Breast epithelium (tissue), 4 donors: ENCODE data around the gene CD2BP2. TPM values are rescaled to one million over a fixed set of nuclear protein-coding genes. Genes with fewer than 3 reads are reported as not detected.
A peak's percentile ranks its signal among the peaks of the same experiment; 100 is the strongest.

Source experiments
- DNase-seq, 2 donors: peaks; one replicate each; pipeline ENCODE4 v3.0.0-alpha.2; 2019; ENCODE audit warnings: low spot score in 2 of 2
- H3K27ac ChIP-seq, 2 donors: fragments of 200-600 bp; sonication (generic) in 1 of 2; one replicate each; pipeline ENCODE4 v1.5.1; 2016 to 2019; ENCODE audit warnings: mild to moderate bottlenecking in 1 of 2
- H3K27me3 ChIP-seq, 2 donors: fragments of 200-600 bp; sonication (generic) in 1 of 2; one replicate each; pipeline versions ENCODE4 v1.5.1 to v1.6.0; 2017 to 2019; ENCODE audit warnings: control low read depth in 1 of 2, mild to moderate bottlenecking in 1 of 2
- H3K36me3 ChIP-seq: fragments of 200-600 bp; one replicate; pipeline ENCODE4 v1.5.1; 2019
- H3K4me1 ChIP-seq, 2 donors: fragments of 200-600 bp; sonication (generic); one replicate each; pipeline ENCODE4 v1.5.1; 2016 to 2019; ENCODE audit warnings: control low read depth in 1 of 2
- H3K4me3 ChIP-seq, 3 donors: fragments of 200-600 bp; sonication (generic); 1 replicate in 2 of 3; 2 replicates in 1 of 3; pipeline ENCODE4 v1.5.1; 2016 to 2019; ENCODE audit warnings: mild to moderate bottlenecking in 3 of 3, moderate library complexity in 2 of 3
- H3K9me3 ChIP-seq, 2 donors: fragments of 200-600 bp; sonication (generic) in 1 of 2; one replicate each; pipeline ENCODE4 v1.5.1; 2016 to 2019; ENCODE audit warnings: control low read depth in 1 of 2
- POLR2A ChIP-seq: fragments of 450-650 bp; IDR thresholded peaks from one replicate; pipeline ENCODE4 v1.6.1; 2016; ENCODE audit warnings: antibody characterized with exemption, mild to moderate bottlenecking, moderate library complexity
- POLR2AphosphoS5 ChIP-seq, 3 donors: sonication (generic); formaldehyde crosslinking; IDR thresholded peaks; one replicate each; pipeline ENCODE4 v1.6.1; 2017; ENCODE audit warnings: antibody characterized with exemption in 3 of 3
- intact Hi-C: fragments of 100-400 bp; cut with DNase I; formaldehyde crosslinking; loops from one replicate; pipeline ENCODE4 v1.15.1; 2023; ENCODE audit warnings: low total_unique reads
- total RNA-seq, 3 donors: library from RNA; depleted of rRNA; stranded (reverse); fragments of >200 nt; gene quantifications; one replicate each; pipeline ENCODE4 v1.1.0, GENCODE V29; 2016
- TF ChIP-seq, protein P1 (sequence below), 3 donors: fragments of 450-650 bp; IDR thresholded peaks; one replicate each; pipeline ENCODE4 v1.5.1; 2016 to 2017; ENCODE audit warnings: antibody characterized with exemption in 3 of 3, mild to moderate bottlenecking in 3 of 3, moderate library complexity in 3 of 3

CD2BP2 gene
- total RNA-seq, 3 donors from 2014 or later, result 26.2 to 47.2 (median 38.3) TPM

DNA sequence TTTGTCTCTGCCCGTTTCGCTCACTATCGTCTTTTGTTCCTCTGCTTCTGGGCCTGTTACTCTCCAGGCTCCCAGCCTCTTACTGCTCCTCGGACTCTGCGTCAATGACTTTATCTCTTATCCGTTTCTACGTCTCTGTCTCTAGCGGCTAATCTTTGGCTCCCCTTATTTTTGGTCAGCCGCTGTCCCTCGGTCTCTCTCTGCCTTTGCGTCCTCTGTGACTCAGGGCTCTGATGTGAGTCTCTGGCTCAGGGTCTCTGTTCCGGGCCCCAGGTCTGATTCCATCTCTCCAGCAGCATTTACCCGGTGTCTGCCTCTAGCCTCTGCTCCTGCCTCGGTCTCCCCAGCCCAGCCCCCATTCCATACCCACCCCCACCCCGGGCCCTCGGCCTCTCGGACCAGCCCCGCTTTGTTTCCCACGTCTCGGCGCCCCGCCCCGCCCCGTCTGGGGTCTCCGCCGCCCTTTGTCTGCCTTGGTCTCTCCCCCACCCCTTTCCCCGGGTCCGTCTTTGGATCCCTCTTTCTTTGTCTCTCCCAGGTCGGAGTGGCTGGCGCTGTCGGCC, 39.6 kb upstream of the CD2BP2 start:
- H3K9me3 ChIP-seq, result no peaks in the 10 kb centered on the region
- no peaks in the 10 kb centered on the region for H3K27me3 ChIP-seq
- H3K27ac ChIP-seq, result peak overlapping the region; percentile 76 to 77
- peaks cover 0 to 9% of the 10 kb centered on the region in 2 donors for H3K4me1 ChIP-seq
- H3K4me3 ChIP-seq, result peak overlapping the region; percentile 72 to 93 (median 72)
- intact Hi-C loops, result no loop called here
- DNase-seq, result no peak
- TF ChIP-seq, protein P1, sequence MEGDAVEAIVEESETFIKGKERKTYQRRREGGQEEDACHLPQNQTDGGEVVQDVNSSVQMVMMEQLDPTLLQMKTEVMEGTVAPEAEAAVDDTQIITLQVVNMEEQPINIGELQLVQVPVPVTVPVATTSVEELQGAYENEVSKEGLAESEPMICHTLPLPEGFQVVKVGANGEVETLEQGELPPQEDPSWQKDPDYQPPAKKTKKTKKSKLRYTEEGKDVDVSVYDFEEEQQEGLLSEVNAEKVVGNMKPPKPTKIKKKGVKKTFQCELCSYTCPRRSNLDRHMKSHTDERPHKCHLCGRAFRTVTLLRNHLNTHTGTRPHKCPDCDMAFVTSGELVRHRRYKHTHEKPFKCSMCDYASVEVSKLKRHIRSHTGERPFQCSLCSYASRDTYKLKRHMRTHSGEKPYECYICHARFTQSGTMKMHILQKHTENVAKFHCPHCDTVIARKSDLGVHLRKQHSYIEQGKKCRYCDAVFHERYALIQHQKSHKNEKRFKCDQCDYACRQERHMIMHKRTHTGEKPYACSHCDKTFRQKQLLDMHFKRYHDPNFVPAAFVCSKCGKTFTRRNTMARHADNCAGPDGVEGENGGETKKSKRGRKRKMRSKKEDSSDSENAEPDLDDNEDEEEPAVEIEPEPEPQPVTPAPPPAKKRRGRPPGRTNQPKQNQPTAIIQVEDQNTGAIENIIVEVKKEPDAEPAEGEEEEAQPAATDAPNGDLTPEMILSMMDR (IDR thresholded peaks at IDR 0.05), result no peak
- TF ChIP-seq POLR2A, result no peak
- no peak for TF ChIP-seq POLR2AphosphoS5 (IDR thresholded peaks at IDR 0.05)
- H3K36me3 ChIP-seq, result no peaks in the 10 kb centered on the region

DNA sequence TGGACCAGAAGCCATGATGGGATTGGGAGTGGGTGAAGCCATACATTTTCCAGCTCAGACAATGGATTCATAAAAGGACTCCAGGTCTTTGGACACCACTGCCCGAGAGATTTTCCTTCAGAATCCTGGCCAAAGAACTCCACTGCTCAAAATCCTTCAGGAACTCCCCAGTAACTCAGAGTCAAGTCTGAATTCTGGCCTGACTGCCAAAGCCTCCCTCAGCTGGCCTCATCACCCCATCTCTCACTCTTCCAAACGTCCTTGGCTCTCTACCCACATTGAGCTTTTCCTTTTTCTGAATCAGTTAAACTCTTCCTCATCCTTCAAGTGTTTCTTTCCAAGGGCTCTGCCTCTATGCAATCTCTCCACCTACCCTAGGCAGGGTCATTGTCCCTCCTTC, 28.4 kb upstream of the CD2BP2 start:
- Histone ChIP-seq H3K27me3 (no peaks in the 10 kb centered on the region), H3K4me3 (no peak overlapping the region), H3K36me3 (no peaks in the 10 kb centered on the region), H3K27ac (no peak overlapping the region), H3K4me1 (peaks cover 0 to 3% of the 10 kb centered on the region in 2 donors), H3K9me3 (no peaks in the 10 kb centered on the region)
- DNase-seq, result no peak
- TF ChIP-seq POLR2A, result no peak
- TF ChIP-seq POLR2AphosphoS5 (IDR thresholded peaks at IDR 0.05), result no peak
- TF ChIP-seq, protein P1 (IDR thresholded peaks at IDR 0.05), result no peak
- intact Hi-C loops, result no loop called here

DNA sequence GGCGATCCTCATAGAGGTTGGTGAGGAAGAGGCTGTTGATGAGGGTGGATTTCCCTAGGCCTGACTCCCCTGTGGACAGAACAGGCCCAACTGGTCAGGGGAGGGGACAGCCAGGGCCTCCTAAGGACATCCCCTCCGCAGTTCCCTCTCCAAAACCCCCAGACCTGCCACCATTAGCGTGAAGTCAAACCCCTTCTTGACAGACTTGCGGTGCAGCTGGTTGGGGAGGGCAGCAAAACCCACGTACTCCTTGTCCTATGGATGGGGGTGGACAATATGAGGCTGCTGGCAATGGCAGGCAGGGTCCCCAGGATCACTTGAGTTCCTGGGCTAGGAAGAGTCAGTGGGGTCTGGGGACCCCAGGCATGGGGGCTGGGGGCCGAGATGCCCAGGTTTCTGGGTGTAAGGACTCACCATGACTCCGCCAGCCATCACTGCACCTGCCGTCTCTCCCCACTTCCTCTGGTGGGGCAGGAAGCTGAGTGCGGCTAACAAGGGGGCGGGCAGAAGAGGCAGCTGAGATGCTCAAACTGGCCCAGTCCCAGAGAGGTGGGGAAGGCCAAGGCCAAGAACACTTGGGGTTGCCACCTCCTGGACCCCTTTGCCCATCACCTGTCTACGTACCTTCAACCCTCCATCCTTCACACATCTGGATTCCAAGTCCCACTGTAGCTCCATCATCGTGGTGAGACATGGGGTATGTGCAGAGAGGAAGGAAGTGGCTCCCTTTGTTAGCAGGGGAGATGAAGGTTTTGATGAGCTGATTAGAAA, 27.2 kb upstream of the CD2BP2 start, which contains the start of gene SEPTIN1:
Gene SEPTIN1 (minus strand): TSS at position 451 of the 771 bp plus-strand sequence. CDS start 19 bp downstream, at position 432.
- H3K36me3 ChIP-seq, result no peaks in the 10 kb centered on the region
- intact Hi-C loops, result no loop called here
- TF ChIP-seq POLR2A, result no peak
- TF ChIP-seq POLR2AphosphoS5 (IDR thresholded peaks at IDR 0.05), result no peak
- TF ChIP-seq, protein P1 (IDR thresholded peaks at IDR 0.05), result no peak
- H3K27me3 ChIP-seq, result no peaks in the 10 kb centered on the region
- peak within 1 kb of the TSS in 1 of 2 donors; percentile 38 for H3K27ac ChIP-seq
- H3K4me1 ChIP-seq, result peaks cover 0 to 3% of the 10 kb centered on the region in 2 donors
- DNase-seq, result no peak
- H3K9me3 ChIP-seq, result no peaks in the 10 kb centered on the region
- peak within 1 kb of the TSS in 1 of 3 donors; percentile 19 for H3K4me3 ChIP-seq

DNA sequence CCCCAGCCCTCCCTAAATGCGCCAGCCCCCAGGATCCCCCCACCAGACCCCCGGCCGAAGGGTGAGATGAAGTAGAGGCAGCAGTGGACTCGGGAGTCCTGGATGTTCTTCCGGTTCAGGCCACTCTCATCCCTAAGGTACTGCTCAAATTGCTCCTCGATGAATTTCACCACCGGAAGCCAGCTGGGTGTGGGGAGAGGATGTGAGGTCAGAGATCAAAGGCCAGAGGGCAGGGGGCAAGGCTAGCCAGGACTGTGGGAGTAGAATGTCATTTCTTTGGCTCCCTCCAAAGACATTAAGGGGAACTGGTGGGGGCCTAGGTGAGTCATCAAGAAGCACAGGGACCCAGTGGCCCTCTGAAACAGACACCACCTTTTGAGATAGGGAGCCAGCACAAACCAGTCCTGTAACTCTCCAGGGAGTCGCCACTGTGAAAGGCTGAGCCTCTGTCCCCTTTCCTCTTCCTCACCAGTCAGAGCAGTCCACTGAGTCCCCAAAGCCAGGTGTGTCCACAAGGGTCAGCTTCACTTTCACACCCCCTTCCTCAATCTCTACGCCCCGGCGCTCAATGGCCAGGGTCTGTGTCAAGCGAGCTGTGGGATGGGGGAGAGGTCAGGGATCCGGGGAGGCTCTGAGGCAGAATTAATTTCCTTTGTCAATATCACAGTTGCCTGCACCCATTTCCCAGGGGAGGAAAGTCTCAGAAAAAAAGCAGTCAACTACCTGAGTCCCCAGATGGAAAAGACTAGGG, 26.4 kb upstream of the CD2BP2 start:
- Histone ChIP-seq H3K4me3 (no peak overlapping the region), H3K27ac (peak overlapping the region in 1 of 2 donors; percentile 38), H3K4me1 (peaks cover 0 to 3% of the 10 kb centered on the region in 2 donors), H3K36me3 (no peaks in the 10 kb centered on the region), H3K9me3 (no peaks in the 10 kb centered on the region), H3K27me3 (no peaks in the 10 kb centered on the region)
- DNase-seq, result no peak
- TF ChIP-seq, protein P1 (IDR thresholded peaks at IDR 0.05), result no peak
- TF ChIP-seq POLR2A, result no peak
- no peak for TF ChIP-seq POLR2AphosphoS5 (IDR thresholded peaks at IDR 0.05)
- intact Hi-C loops, result no loop called here
